ENCODE results near the gene KLHL29. TPM values are rescaled to one million over a fixed set of nuclear protein-coding genes. Genes with fewer than 3 reads are reported as not detected.

KLHL29 gene
- total RNA-seq, 2 experiments from 2014 or later, result 0.23 to 0.66 TPM

DNA sequence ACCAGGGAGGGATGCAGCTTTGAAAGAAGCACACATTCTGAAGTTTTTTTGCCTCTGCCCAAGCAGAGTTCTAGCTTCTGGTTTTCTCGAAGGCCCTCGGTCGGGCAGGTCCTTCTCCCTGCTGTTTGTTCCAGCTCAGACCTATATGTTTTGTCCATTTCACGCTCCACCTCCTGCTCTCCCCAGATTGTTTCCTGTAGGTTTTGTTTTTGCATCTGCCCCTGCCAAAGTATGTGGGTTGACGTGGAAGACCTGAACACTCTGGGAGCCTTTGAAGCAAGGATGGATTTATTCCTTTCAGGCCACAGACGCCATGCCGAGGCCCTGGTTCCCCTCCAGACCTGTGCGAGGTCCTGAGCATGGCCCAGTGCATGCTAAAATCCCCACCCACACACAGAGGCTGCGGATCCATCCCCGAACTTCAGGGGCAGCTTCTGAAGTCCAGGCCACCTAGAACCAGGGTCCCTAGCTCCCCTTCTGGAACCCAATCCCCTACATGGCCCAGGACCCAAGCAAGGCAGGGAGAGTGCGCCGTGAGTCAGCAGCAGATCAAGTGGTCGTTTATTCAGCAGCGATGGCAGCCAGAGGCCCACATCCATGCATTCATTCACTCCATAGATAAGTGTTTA lies 205.4 kb downstream of the KLHL29 start:
- CTCF ChIA-PET (ENCODE audit: unreplicated experiment), result no interaction called here

DNA sequence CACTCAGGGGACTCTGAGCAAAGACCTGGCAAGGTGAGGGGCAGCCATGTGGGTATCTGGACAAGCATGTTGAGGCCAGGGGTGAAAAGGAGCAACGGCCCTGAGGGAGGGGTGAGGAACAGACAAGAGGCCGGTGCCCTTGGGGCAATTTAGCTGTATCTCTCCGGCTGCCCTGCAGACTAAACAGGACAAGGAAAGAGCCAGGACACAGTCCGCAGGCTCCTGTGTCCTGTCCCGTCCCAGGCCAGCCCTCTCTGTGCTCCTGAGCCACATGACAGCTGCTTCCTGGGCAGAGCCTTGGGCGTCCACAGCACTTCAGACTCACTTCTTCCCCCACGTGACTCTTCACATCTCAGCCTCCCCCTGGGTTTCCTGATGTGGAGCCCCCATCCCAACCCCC lies 206.1 kb downstream of the KLHL29 start:
- intact Hi-C loops (cut with micrococcal nuclease; ENCODE audit: unreplicated experiment), result no loop called here
- no peak overlapping the region for H3K4me2 ChIP-seq (ENCODE audit: low read length)
- H3K36me3 ChIP-seq (ENCODE audit: insufficient read depth, low read length), result no peaks in the 10 kb centered on the region
- no peaks in the 10 kb centered on the region for H3K79me2 ChIP-seq (ENCODE audit: insufficient read depth, low read depth, low read length)
- no peaks in the 10 kb centered on the region for H3K4me1 ChIP-seq (ENCODE audit: insufficient read depth, low read length, poor library complexity, severe bottlenecking)
- no peaks in the 10 kb centered on the region for H3K9me3 ChIP-seq (ENCODE audit: low read length)
- no peaks in the 10 kb centered on the region for H3K9me2 ChIP-seq (ENCODE audit: insufficient read depth, low read length)
- no peak overlapping the region for H3K4me3 ChIP-seq (ENCODE audit: low read depth, low read length, poor library complexity, severe bottlenecking)
- ChIA-PET CTCF (ENCODE audit: unreplicated experiment) (no interaction called here), POLR2A (no interaction called here)
- H2AFZ ChIP-seq (ENCODE audit: low read length), result no peak overlapping the region
- no peak overlapping the region for H3K27ac ChIP-seq (ENCODE audit: low read depth, low read length, poor library complexity, severe bottlenecking)
- no peaks in the 10 kb centered on the region for H4K20me1 ChIP-seq (ENCODE audit: insufficient read depth, low read length)
- TF ChIP-seq, protein P1, sequence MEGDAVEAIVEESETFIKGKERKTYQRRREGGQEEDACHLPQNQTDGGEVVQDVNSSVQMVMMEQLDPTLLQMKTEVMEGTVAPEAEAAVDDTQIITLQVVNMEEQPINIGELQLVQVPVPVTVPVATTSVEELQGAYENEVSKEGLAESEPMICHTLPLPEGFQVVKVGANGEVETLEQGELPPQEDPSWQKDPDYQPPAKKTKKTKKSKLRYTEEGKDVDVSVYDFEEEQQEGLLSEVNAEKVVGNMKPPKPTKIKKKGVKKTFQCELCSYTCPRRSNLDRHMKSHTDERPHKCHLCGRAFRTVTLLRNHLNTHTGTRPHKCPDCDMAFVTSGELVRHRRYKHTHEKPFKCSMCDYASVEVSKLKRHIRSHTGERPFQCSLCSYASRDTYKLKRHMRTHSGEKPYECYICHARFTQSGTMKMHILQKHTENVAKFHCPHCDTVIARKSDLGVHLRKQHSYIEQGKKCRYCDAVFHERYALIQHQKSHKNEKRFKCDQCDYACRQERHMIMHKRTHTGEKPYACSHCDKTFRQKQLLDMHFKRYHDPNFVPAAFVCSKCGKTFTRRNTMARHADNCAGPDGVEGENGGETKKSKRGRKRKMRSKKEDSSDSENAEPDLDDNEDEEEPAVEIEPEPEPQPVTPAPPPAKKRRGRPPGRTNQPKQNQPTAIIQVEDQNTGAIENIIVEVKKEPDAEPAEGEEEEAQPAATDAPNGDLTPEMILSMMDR (conservative IDR thresholded peaks at IDR 0.05; ENCODE audit: low read length), result no peak
- no peak for TF ChIP-seq EZH2phosphoT487 (IDR thresholded peaks at IDR 0.05; ENCODE audit: borderline replicate concordance, low read depth, low read length)
- BruUV-seq (replicated peaks), result no TSS peak
- DNase-seq (ENCODE audit: low spot score), result no peak

More for the DNA sequence above, 205.4 kb downstream of the KLHL29 start:
- Histone ChIP-seq H3K36me3 (ENCODE audit: insufficient read depth, low read length) (no peaks in the 10 kb centered on the region), H2AFZ (ENCODE audit: low read length) (no peak overlapping the region), H3K27ac (ENCODE audit: low read depth, low read length, poor library complexity, severe bottlenecking) (no peak overlapping the region), H3K4me3 (ENCODE audit: low read depth, low read length, poor library complexity, severe bottlenecking) (no peak overlapping the region), H3K4me2 (ENCODE audit: low read length) (no peak overlapping the region), H3K4me1 (ENCODE audit: insufficient read depth, low read length, poor library complexity, severe bottlenecking) (no peaks in the 10 kb centered on the region), H4K20me1 (ENCODE audit: insufficient read depth, low read length) (no peaks in the 10 kb centered on the region), H3K9me3 (ENCODE audit: low read length) (no peaks in the 10 kb centered on the region), H3K79me2 (ENCODE audit: insufficient read depth, low read depth, low read length) (no peaks in the 10 kb centered on the region), H3K9me2 (ENCODE audit: insufficient read depth, low read length) (no peaks in the 10 kb centered on the region)
- POLR2A ChIA-PET, result interaction anchor here (0.6 kb wide), 1 partner anchor 260 kb away, joined by 4 read pairs; no protein-coding TSS in a partner anchor
- no peak for TF ChIP-seq EZH2phosphoT487 (IDR thresholded peaks at IDR 0.05; ENCODE audit: borderline replicate concordance, low read depth, low read length)
- TF ChIP-seq, protein P1 (conservative IDR thresholded peaks at IDR 0.05; ENCODE audit: low read length), result no peak
- no peak for DNase-seq (ENCODE audit: low spot score)
- BruUV-seq (replicated peaks), result no TSS peak
- intact Hi-C loops (cut with micrococcal nuclease; ENCODE audit: unreplicated experiment), result no loop called here

GRCh38 chr2:23592061-23592685 lies 207.2 kb downstream of the KLHL29 start:
- POLR2A ChIA-PET, result no interaction called here

More at GRCh38 chr2:23592061-23592685, 207.2 kb downstream of the KLHL29 start:
- H3K9me3 ChIP-seq (ENCODE audit: low read length), result no peaks in the 10 kb centered on the region
- DNase-seq (ENCODE audit: low spot score), result no peak
- no peaks in the 10 kb centered on the region for H3K9me2 ChIP-seq (ENCODE audit: insufficient read depth, low read length)
- intact Hi-C loops (cut with micrococcal nuclease; ENCODE audit: unreplicated experiment), result no loop called here
- H3K79me2 ChIP-seq (ENCODE audit: insufficient read depth, low read depth, low read length), result no peaks in the 10 kb centered on the region
- no peak overlapping the region for H3K4me3 ChIP-seq (ENCODE audit: low read depth, low read length, poor library complexity, severe bottlenecking)
- no peak overlapping the region for H3K27ac ChIP-seq (ENCODE audit: low read depth, low read length, poor library complexity, severe bottlenecking)
- no peaks in the 10 kb centered on the region for H3K4me1 ChIP-seq (ENCODE audit: insufficient read depth, low read length, poor library complexity, severe bottlenecking)
- CTCF ChIA-PET (ENCODE audit: unreplicated experiment), result no interaction called here
- no peak overlapping the region for H3K4me2 ChIP-seq (ENCODE audit: low read length)
- H4K20me1 ChIP-seq (ENCODE audit: insufficient read depth, low read length), result no peaks in the 10 kb centered on the region; the same call in 1 of the 2 replicates
- no peak overlapping the region for H2AFZ ChIP-seq (ENCODE audit: low read length)
- TF ChIP-seq, protein P1 (conservative IDR thresholded peaks at IDR 0.05; ENCODE audit: low read length), result no peak
- TF ChIP-seq EZH2phosphoT487 (IDR thresholded peaks at IDR 0.05; ENCODE audit: borderline replicate concordance, low read depth, low read length), result no peak
- H3K36me3 ChIP-seq (ENCODE audit: insufficient read depth, low read length), result no peaks in the 10 kb centered on the region
- no TSS peak for BruUV-seq (replicated peaks)

All from OCI-LY7 (cell line).